Neural progenitor cell (in vitro differentiated cells): ENCODE results near the gene SH3GL3.

Experiments used
- CTCF ChIP-seq: fragments of 200-600 bp; sonication (generic); IDR thresholded peaks from 2 replicates; pipeline ENCODE4 v1.5.1; 2017; ENCODE audit warnings: antibody characterized with exemption, mild to moderate bottlenecking
- EZH2 ChIP-seq: fragments of 200-600 bp; sonication (generic); IDR thresholded peaks from 2 replicates; pipeline ENCODE4 v1.6.1; 2017; ENCODE audit warnings: antibody characterized with exemption, mild to moderate bottlenecking, moderate library complexity
- EZH2phosphoT487 ChIP-seq: fragments of 200-600 bp; sonication (generic); IDR thresholded peaks from 2 replicates; pipeline ENCODE4 v1.6.1; 2017; ENCODE audit warnings: antibody characterized with exemption

DNA sequence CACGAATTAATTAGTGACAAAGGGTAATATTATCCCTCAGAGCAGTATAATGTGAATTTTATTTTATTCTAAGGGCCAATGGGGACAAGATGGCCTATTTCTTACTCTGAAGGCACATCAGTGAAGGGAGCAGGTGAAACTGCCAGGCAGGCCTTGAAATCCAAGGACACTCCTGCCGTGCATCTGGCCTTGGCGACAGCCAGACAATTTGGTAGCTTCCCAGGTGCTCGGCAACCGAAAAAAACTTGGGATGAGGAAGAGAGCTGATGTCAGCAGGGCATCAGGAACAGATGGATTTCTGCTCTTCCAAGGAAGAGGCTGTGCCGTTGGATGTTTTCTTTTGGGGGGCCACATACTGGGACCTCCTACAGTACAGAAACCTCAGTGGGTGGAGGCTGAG lies 123.6 kb downstream of the SH3GL3 start:
- TF ChIP-seq CTCF, result no peak
- TF ChIP-seq EZH2phosphoT487, result no peak
- TF ChIP-seq EZH2, result no peak
